DLD1 (cell line): ENCODE measurements around the gene OAT.

Source experiments
- in situ Hi-C: cut with HindIII; loops from 2 replicates; pipeline ENCODE4 v1.10.0; 2017; ENCODE audit warnings: low sequenced_read_pairs

OAT gene

GRCh38 chr10:124418726-124419501 is at the start of gene OAT:
OAT (minus strand) TSS chr10:124418923; CDS start chr10:124412171, 6,752 bp downstream.
- in situ Hi-C loops, result no loop called here

GRCh38 chr10:124467165-124467564 is 48.4 kb upstream of the OAT start:
- in situ Hi-C loops, result no loop called here

GRCh38 chr10:124465777-124466488 is 47.2 kb upstream of the OAT start:
- in situ Hi-C loops, result no loop called here

GRCh38 chr10:124465003-124465776 is 46.5 kb upstream of the OAT start:
- in situ Hi-C loops, result no loop called here

GRCh38 chr10:124464028-124464965 is 45.6 kb upstream of the OAT start:
- in situ Hi-C loops, result no loop called here

GRCh38 chr10:124462348-124462695 is 43.6 kb upstream of the OAT start:
- in situ Hi-C loops, result no loop called here

GRCh38 chr10:124461642-124462347 is 43.1 kb upstream of the OAT start, which contains the start of gene LHPP:
LHPP (plus strand) TSS chr10:124461823; CDS start chr10:124461863, 40 bp downstream.
- in situ Hi-C loops, result no loop called here

GRCh38 chr10:124460144-124460543 is 41.4 kb upstream of the OAT start:
- in situ Hi-C loops, result no loop called here

GRCh38 chr10:124459395-124459794 is 40.7 kb upstream of the OAT start:
- in situ Hi-C loops, result no loop called here

- in situ Hi-C loops, result no loop called here
Measured at GRCh38 chr10:124458889-124459288, 40.2 kb upstream of the OAT start.

- in situ Hi-C loops, result no loop called here
Measured at GRCh38 chr10:124458473-124458872, 39.8 kb upstream of the OAT start.

- in situ Hi-C loops, result no loop called here
Measured at GRCh38 chr10:124455441-124455840, 36.7 kb upstream of the OAT start.

- in situ Hi-C loops, result no loop called here
Measured at GRCh38 chr10:124453960-124454610, 35.4 kb upstream of the OAT start.

GRCh38 chr10:124451276-124451675 is 32.6 kb upstream of the OAT start:
- in situ Hi-C loops, result no loop called here

- in situ Hi-C loops, result no loop called here
Measured at GRCh38 chr10:124450783-124451057, 32.0 kb upstream of the OAT start.

- in situ Hi-C loops, result no loop called here
Measured at GRCh38 chr10:124450012-124450782, 31.5 kb upstream of the OAT start, which contains the start of gene NKX1-2. NKX1-2 (minus strand) TSS chr10:124450035; CDS start chr10:124449943, 92 bp downstream.

GRCh38 chr10:124449170-124450011 is 30.7 kb upstream of the OAT start:
- in situ Hi-C loops, result no loop called here

GRCh38 chr10:124448696-124449169 is 30.0 kb upstream of the OAT start:
- in situ Hi-C loops, result no loop called here
